Measurements from ENCODE around the gene PIK3R1.

Gene PIK3R1

DNA sequence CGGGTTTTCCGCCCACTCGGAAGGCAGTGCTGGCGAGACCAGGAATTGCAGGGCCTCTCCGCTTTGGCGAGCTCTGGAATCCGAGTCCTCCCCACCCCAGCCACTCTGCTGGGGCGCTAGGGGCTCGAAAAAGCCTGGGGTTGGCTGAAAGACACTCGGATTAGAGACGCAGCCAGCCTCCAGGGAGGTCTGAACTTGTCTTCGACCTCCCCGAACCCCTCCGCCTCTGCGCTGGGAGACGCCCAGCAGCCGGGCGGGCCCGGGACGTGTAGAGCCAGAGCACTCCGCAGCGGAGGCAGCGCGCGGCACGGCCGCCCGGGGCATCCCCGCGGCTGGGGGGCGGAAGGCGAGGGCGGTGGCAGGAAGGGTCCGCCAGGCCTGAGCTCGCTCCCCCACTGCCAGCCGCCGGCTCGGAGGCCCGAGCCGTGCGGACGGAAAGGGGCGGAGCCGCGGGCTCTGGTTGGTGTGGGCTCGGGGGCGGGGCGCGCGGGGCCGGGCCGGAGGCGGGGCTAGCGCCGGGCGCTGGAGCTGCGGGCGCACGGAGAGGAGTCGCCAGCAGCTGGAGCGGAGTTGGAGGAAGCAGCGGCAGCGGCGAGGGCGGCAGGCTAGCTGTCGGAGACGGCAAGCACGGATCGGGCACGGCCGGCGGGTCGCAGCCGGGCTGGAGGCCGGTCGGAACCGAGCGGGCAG is at the start of gene PIK3R1:
Gene PIK3R1, plus strand, starts transcription at position 549 of the 690 bp plus-strand sequence. CDS start 10,920 bp downstream, outside the sequence.
- DNase-seq: peak; percentile 92

DNA sequence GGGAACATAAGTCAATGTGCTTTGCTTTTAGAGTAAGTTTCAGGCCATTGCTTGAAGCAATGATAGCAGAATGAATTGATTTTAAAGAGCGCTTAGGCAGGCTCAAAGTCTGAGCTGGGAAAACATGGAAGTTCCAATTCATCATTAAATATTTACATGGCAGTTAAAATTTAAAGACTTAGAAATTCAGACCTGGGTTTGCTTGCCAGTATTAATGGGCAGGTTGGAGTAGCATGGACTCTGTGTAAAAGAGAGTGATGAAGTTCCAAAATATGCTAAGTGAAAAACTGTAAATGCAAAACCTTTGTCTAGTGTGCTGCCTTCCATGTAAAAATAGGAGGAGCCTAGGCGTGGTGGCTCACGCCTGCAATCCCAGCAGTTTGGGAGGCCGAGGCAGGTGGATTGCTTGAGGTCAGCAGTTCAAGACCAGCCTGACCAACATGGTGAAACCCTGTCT is 48.3 kb upstream of the PIK3R1 start:
- no peak for DNase-seq

DNA sequence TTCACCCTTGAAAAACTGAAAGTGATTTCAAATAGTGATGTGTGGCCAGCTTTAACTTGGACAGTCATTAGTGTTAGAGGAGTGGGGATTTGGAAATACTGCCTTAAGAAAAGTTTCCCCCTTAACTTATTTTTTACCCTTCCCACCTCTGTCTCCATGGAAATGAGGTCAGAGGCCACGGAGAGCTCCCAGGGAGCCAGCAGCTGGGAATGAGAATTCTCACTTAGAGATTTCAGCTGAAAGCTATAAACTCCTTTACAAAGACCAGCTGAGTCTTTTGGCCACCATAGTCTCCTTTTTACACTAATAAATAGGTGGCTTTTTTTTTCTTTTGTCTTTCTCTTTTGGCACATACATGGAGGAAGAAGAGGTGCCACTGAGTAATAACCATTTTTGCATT is 45.7 kb upstream of the PIK3R1 start:
- DNase-seq: no peak

DNA sequence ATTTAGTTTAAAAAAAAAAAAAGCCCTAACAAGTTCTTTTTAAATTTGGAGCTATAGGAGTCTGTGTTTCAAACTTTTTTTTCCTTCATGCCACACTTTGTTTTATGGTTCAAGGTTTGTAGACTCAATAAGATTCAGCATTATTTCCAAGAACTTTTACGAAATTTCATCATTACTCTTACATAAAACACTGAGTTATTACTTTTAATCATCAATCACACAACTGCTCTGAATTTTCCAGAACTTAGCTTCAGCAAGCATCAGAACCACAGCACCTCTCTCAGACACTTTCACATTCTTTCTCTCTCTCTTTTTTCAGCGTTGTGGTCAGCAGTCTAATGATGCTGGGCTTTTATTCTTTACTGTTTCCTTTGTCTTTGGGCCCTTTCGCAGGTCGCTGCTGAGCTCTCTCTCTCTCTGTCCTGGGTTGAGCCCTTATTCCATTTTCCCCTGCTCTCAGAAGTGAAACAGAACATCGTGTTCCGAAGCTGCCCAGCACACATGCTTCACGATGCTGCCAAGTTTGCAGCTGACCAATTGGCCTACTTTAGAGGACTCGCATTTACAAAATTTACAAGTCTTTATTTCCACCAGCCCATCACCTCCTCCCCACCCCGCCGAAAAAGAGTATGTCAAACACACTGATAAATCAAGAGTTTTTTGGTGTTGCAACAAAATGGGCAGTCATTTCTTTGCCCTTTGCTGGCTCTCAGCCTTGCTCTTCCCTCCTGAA is 44.6 kb upstream of the PIK3R1 start:
- no peak for DNase-seq

DNA sequence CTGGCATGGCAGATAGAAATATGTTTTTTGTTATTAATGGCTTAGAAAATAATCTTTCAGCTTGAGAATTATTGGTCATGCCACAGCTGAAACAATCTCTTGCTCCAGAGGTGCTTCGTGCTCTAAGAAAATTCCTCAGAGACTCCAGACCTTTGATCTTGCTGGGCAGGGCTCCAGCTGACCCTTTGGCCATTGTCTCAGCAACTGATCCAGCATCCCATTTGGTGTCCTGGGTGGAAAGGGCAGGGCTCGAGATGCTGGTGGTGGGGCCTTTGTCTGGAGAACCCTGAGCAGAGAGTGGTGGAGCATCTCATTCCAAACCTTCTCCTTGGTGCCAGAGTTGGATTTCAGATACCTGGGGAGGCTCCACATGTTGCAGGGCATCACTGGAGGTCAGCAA is 43.2 kb upstream of the PIK3R1 start:
- DNase-seq: no peak

DNA sequence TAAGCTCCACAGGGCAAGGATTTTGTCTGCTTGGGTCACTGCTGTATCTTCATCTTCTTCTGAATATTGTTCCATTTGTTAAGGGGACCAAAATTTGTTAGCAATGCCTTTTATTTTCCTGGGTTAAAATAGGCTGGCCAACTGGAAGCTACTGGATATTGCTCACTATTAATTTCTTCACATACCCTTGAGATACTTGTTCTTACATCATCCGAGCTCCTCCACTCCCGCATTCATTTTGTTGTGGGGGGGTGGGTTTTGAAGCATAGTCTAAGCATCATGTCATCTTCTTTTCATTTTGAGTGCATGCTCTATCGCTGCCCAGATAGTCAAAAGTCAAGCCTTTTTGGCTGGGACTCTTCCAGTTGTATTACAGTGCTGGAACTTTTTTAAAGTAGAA is 42.5 kb upstream of the PIK3R1 start:
- no peak for DNase-seq

DNA sequence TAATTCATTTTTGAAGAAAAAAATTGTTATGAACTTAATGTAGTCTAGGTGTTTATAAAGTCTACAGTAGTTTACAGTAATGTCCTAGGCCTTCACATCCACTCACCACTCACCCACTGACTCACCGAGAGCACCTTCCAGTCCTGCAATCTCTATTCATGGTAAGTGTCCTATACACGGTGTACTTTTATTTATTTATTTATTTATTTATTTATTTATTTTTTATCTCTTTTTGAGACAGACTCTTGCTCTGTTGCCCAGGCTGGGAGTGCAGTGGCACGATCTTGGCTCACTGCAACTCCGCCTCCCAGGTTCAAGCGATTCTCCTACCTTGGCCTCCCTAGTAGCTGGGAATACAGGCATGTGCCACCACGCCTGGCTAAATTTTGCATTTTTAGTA is 39.3 kb upstream of the PIK3R1 start:
- DNase-seq: no peak

DNA sequence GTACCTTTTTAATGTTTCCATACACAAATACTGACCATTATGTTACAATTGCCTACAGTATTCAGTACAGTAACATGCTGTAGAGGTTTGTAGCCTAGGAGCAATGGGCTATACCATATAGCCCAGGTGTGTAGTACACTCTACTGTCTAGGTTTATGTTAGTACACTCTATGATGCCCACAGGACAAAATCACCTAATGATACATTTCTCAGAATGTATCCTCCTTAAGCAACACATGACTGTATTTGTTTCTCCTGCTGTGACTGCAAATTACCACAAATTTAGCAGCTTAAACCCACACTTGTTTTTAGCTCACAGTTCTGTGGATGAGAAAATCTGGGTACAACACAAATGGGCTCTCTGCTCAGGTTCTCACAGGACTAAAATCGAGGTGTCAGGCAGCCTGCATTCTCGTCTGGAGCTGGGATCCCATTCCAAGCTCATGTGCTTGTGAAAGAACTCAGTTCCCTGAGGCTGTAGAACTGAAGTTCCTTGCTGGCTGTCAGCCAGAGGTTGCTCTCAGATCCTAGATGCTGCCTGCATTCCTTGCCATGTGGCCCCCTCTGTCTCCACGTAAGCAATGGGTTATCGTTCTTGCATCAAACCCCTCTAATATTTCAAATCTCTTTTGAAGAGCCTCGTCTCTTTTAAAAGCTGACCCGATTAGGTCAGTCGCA is 38.6 kb upstream of the PIK3R1 start:
- DNase-seq: no peak

DNA sequence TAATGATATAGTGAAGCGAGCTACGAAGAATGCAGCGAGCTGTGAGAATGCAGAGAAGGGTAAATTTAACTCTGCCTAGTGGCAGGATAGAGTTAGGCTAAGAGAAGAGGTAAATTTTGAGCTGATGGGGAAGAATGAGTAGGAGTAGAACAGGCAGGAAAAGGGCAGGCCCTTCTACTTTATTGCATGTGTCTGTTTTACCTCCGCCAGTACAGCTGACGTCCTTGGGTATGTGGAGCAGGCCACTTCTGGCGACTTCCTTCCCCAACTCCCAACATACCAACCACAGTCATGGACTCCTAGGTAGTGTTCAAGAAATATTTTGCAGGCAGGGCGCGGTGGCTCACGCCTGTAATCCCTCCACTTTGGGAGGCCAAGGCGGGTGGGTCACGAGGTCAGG is 37.9 kb upstream of the PIK3R1 start:
- no peak for DNase-seq

DNA sequence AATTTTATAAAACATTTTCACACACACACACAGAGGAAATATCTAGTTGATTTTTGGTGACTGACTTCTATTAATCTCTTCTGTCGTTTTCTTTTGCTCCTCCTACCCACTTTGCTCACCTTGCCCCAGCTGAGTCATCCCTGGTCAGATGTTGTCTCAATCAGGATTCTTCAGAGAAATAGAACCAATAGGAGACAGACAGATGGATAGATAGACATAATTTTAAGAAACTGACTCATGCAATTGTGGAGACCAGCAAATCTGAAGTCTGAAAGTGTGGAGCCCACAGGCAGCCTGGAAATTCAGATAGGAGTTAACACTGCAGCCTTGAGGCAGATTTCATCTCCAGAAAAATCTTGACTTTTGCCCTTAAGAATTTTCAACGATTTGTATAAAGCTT is 37.0 kb upstream of the PIK3R1 start:
- no peak for DNase-seq

DNA sequence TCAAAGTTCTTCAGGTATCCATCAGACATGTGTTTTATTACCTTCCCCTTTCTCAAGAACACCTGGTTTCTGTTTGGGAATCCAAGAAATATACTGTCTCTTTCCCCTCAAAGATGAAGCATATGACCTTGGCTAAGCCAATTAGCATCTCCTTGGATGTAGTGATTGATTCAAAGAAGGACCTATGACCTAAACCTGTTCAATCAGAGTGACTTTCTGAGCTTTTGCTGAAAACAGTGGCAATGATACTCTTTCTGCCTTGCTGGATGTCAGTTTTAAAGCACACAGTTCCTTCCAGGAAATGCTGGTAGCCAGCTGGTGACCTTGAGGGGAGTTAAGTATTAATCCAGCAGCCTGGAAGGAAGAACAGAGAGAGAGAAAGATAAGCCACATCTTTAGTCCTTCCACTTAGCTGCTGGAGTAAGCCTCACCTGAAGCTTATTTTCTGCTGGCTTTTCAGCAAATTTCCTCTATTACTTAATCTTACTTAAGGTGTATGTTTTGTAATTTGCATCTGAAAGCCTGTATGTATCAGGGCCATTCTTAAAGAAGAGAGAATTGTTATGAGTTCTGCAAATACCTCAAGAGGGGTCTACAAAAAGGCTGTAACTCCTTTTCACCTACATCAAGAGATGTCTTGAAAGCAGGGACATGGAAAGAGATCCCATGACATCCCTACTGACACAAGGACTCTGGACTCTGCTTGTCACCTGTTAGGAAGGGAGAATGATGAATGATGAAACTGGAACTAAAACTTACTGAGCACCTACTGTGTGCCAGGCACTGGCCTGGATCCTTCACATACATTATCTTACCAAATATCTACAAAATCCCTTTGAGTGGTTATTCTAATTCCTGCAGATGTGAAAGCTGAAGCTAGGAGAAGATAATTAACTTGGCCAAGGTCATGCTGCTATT is 35.2 kb upstream of the PIK3R1 start:
- no peak for DNase-seq

DNA sequence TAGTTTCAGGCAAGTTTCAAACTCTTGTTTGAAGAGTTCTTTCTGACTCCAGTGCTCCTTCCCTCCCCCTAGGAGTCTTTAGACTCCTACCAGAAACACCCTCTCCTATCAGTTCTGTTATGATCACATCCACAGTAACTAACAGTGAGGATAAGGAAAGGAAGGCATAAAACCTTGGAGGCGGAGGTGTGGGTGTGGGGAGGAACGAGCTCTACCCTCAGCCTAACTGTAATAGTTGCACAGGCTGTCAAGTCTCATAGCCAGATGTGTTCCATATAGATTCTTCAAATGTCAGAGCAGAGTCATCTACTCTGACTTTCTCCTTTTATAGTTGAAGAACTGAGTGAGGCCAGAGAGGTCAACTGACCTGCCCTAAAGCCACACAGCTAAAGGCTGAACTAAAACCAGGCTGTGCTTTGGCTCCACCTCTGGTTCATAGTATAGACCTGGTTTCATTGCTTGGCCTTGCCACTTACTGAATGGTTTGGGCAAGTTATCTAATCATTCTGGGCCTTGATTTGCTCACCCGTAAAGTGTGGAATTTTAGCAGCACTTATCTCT is 34.4 kb upstream of the PIK3R1 start:
- DNase-seq: no peak

DNA sequence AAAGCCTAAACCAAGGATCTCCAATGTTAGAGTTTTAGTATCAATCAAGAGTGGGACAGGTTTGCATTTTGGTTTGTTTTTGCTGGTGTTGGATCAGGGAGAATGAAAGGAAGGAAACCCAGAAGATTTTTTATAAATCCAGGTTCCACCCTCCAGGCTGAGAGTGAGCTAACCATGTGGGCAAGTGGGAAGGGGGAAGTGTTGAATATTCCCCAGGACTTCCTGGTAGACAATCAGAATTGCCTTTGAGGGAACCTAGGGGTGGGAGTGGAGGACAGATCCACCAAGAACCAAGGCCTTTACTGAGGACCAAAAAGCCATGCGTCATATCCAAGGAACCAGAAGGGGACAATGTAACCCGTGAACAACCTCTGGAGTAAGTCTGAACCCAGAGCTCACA is 33.5 kb upstream of the PIK3R1 start:
- no peak for DNase-seq

DNA sequence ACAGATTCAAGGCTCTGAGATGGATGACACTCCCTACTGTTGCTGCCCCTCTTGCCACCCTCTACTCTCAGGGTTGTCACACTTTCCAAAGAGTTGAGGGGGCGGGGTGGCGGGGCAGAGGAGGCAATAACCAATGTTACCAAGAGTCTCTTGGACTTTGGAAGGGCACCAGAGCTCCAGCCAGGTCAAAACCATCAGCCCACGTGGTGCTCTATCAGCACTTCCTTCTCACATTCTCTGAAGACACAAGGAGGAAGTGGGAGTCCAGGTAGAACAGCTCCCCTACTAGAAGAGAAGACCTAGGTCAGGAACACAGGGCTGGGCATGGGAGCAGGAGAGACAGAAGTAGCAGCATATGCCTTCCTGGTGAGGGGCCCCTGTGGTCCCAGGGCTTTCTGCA is 33.0 kb upstream of the PIK3R1 start:
- DNase-seq: no peak

DNA sequence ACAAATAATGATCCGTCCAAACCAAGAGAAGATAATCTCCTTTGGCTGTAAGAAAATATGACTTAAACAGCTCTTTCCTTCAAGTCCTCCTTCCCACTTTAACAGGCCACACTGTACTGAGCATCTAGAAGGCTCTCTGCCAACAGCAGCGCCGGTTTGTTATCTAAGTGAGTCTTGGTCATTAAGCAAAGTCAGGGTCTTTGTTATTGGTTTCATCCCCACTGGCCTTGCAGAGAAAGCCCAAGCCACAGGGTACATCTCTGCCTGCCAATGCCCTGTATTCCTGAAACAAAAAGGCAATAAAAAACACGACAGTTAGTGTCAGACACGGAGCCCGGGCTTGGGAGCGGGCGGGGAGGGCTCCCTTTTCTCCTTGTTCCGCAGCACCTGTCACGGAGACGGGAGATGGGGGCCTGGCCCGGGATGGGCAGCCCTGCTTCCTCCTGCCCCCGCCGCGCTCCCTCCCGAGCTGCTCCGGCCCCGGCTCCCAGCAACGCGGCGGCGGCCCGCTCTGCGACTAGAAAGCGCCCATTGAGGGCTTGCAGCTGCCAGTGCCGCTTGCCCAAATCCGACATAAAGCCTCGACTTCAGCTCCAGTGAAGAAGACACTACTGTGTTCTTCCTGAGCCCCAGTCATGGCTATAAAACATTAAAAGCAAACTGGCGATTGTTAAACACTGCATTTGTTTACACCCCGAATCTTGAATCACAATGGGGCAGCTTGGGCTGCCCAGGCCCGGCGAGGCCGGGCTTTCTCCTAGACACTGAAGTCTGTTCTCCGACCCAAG is 28.1 kb upstream of the PIK3R1 start:
- no peak for DNase-seq

DNA sequence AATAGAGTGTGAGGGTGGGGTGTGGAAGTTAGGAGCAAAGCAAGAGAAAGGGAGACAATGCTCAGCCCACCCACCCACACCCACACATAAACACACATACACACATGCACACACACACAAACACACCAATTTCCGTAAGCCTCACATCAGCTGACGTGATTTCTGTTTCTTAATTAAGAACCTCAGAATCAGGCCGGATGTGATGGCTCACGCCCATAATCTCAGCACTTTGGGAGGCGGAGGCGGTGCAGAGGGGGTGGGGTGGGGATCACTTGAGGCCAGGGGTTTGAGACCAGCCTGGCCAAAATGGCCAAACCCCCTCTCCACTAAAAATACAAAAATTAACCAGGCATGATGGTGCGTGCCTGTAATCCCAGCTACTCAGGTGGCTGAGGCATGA is 26.4 kb upstream of the PIK3R1 start:
- peak; percentile 13 for DNase-seq

DNA sequence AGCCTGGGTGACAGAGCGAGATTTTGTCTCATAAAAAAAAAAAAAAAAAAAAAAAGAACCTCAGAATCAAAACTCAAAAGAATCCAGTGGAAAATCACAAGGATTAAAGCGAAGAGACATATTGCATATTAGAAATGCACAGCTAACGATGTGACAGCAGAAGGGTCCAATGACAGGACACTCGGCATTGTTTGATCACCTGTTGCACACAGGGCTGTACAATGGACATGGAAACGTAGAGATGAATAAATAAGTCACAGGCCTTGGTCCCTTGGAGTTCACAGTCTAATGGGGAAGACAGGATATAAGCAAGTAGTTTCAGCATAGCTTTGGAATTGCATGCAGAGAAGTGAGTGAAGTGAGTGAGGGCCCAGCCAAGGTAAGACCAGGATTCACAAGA is 25.9 kb upstream of the PIK3R1 start:
- no peak for DNase-seq

DNA sequence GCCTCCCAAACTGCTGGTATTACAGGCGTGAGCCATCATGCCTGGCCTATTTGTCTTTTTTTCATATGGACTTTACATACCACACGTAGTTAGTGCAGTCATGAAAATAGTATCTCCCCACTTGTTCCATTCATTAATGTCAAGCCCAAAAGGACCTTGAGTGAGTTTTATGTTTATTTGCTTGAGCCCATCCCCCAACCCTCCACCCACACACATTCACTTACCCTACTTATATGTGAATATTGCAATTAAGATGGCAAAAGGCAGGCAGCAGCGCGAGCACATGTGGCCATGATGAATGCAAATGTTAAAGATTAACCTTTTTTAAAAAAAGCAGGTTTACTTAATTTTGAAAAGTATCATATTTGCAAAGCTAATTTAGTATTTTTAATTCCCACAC is 24.9 kb upstream of the PIK3R1 start:
- DNase-seq: no peak

DNA sequence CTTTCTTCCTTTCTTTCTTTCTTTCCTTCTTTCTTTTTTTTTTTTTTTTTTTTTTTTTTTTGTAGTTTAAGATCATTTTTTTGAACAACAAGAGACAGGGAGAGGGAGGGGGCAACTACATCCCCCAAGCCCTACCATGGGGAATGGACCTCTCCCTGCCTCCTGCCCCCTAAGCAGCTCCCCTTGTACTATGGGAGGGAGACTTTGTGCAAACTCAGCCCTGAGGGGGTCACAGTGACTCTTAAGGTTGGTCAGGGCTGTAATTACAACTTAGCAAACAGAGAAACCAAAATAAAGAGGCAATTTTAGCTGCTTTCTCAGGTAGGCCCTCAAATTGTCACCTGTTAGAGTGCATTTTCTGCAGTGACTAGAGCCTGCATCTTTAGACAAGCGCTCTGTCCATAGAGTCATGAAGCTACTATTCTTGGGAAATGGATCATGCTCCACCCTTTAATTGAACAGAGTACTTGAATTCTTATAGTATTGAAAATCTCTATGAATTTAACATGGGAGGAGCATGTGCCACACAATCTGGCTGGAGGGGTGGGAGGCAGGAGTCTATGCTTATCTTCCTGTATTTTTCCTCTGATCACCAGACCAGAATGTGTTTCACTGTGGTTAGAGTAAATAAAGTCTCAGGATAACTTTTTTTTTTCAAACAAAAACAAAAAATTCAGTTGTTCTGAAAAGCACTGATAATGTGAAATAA is 24.3 kb upstream of the PIK3R1 start:
- DNase-seq: no peak

DNA sequence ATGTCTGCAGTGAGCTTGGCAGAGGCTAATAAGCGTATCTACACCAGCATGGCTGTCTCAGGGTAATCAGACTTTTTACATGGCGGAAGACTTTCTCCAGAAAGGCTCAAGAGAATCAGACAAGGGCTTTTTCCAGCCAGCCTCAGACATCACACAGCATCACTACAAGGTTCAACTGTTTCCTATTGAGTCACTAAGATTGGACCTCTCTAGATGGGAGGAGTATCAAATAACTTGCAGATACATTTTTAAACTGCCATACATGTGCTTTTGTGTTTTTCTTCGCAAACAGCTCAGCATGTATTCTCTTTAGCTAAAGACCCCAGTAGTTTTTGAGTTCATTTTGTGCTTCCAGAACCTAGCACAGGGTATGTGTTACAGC is 22.9 kb upstream of the PIK3R1 start:
- no peak for DNase-seq

DNA sequence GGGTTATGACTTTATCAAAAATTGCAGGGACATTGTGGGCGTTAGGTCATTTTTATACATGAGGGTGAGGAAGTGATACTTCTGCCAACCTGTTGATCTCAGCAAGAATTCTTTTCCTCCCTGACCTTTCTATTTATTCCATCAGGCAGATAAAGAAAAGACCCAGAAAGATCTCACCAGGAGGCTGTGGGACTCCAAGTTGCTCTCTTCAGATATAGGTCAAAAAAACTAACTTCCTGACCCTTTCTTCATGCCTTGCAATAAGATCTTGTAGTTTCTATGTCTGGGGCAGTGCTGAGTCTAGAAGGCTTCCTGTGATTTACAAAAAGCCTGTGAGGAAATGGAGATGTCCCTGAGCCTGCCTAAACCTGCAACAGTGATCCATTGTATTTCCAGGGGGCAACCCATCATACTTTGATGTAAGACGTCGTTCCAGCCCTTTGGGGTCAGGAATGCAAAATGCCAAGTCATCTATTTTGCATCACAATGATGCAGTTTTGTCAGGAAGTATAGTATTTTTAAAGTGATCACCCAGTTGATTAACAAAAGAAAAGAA is 22.0 kb upstream of the PIK3R1 start:
- no peak for DNase-seq

Measured in CD4-positive, alpha-beta T cell treated with Interleukin-17A for 1 hour (primary cell).